Stimulated activated naive CD8-positive, alpha-beta T cell treated with anti-CD3 and anti-CD28 coated beads, Interleukin-15, amount 100 ng/mL, for 72 hours (primary cell): ENCODE results near the gene OVOL1.

Source experiments
- ATAC-seq: fragments of 150-1000 bp; cut with Tn5 transposase; 2 replicates; pipeline ENCODE4 v1.10.0; 2021; ENCODE audit warnings: mild to moderate bottlenecking, moderate library complexity
- DNase-seq, 2 donors: peaks; one replicate each; pipeline ENCODE4 v3.0.0; 2021 to 2022
- H3K27ac Mint-ChIP-seq, 2 donors: one replicate each; pipeline ENCODE4 v1.8.0; 2022; ENCODE audit warnings: mild to moderate bottlenecking in 2 of 2, mixed read lengths in 2 of 2, moderate library complexity in 2 of 2
- H3K27me3 Mint-ChIP-seq: one replicate; pipeline ENCODE4 v1.8.0; 2022; ENCODE audit warnings: mixed read lengths
- H3K4me1 Mint-ChIP-seq: one replicate; pipeline ENCODE4 v1.8.0; 2022; ENCODE audit warnings: mild to moderate bottlenecking, mixed read lengths
- H3K4me3 Mint-ChIP-seq, 2 donors: one replicate each; pipeline ENCODE4 v1.8.0; 2022; ENCODE audit warnings: mild to moderate bottlenecking in 2 of 2, mixed read lengths in 2 of 2, moderate library complexity in 1 of 2
- H3K9me3 Mint-ChIP-seq, 2 donors: one replicate each; pipeline ENCODE4 v1.8.0; 2022; ENCODE audit warnings: mixed read lengths in 2 of 2

OVOL1 gene

DNA sequence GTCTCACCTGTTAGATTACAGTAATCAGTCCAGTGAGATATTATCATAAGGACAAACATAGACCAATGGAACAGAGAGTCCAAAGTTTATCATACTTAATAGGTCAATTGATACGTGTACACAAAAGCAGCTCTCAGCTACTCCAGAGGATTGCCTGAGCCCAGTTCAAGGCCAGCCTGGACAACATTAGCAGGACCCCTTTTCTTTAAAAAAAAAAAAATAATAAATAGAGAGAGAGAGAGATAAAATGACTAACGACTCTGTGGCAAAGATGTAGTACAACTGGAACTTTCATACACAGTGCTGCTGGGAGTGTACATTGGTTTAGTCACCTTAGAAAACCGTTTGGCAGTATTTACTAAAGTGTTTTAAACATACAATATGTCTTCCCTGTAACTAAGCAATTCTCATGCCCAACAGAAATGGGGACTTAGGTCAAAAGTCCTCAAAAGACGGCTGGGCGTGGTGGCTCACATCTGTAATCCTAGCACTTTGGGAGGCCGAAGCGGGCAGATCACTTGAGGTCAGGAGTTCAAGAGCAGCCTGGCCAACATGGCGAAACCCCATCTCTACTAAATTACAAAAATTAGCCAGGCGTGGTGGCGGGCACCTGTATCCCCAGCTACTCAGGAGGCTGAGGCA, 57.5 kb downstream of the OVOL1 start:
- DNase-seq (no peak), ATAC-seq (no peak)
- no peaks in the 10 kb centered on the region for H3K27me3 Mint-ChIP-seq
- H3K4me1 Mint-ChIP-seq: no peaks in the 10 kb centered on the region
- H3K9me3 Mint-ChIP-seq: no peaks in the 10 kb centered on the region
- no peak overlapping the region for H3K4me3 Mint-ChIP-seq
- no peak overlapping the region for H3K27ac Mint-ChIP-seq
